ENCODE data around the gene ASIC5. TPM values are rescaled to one million over a fixed set of nuclear protein-coding genes. Genes with fewer than 3 reads are reported as not detected.
"Not testable (repeated sequence)": the region's sequence is repeated elsewhere in the genome, so short reads cannot be mapped to it uniquely, and the experiment has no call there.

The ASIC5 gene
- total and polyA plus RNA-seq, 10 donors: not detected

- H3K4me3 ChIP-seq: no peak overlapping the region
- intact Hi-C loops (cut with DNase I; ENCODE audit: low total_unique reads): no loop called here
- no peak for TF ChIP-seq CTCF (IDR thresholded peaks at IDR 0.05 in 8 of 11, conservative IDR thresholded peaks at IDR 0.05 in 3 of 11)
- no peak for TF ChIP-seq POLR2A (IDR thresholded peaks at IDR 0.05)
- TF ChIP-seq POLR2AphosphoS5 (IDR thresholded peaks at IDR 0.05): no peak
- no peaks in the 10 kb centered on the region for H3K27me3 ChIP-seq (replicated peaks in 1 of 7)
- H3K9me3 ChIP-seq: no peaks in the 10 kb centered on the region
- no peak overlapping the region for H3K27ac ChIP-seq
- H3K4me1 ChIP-seq: no peaks in the 10 kb centered on the region
- 74 to 88% (median 80%) methylated on average over 5 of the region's 5 CpGs for WGBS, 5 donors
- no peak for DNase-seq
- no peaks in the 10 kb centered on the region for H3K36me3 ChIP-seq
Measured at GRCh38 chr4:155799116-155799793, 66.8 kb downstream of the ASIC5 start.

- H3K9me3 ChIP-seq; H3K27me3 ChIP-seq (replicated peaks in 1 of 7); intact Hi-C loops (cut with DNase I; ENCODE audit: low total_unique reads); H3K4me3 ChIP-seq; H3K4me1 ChIP-seq; DNase-seq; H3K36me3 ChIP-seq; H3K27ac ChIP-seq: not testable (repeated sequence)
- WGBS, 5 donors: 90 to 95% (median 92%) methylated on average over 4 of the region's 4 CpGs
Measured at GRCh38 chr4:155797581-155797980, 68.5 kb downstream of the ASIC5 start.

- no peak overlapping the region for H3K27ac ChIP-seq
- no peaks in the 10 kb centered on the region for H3K27me3 ChIP-seq (replicated peaks in 1 of 7)
- H3K4me3 ChIP-seq: no peak overlapping the region
- DNase-seq: no peak
- intact Hi-C loops (cut with DNase I; ENCODE audit: low total_unique reads): no loop called here
- no peaks in the 10 kb centered on the region for H3K4me1 ChIP-seq
- no peaks in the 10 kb centered on the region for H3K9me3 ChIP-seq
- TF ChIP-seq POLR2AphosphoS5 (IDR thresholded peaks at IDR 0.05) (no peak), CTCF (IDR thresholded peaks at IDR 0.05 in 8 of 11, conservative IDR thresholded peaks at IDR 0.05 in 3 of 11) (peak in 3 of 11 experiments; percentile 5 to 12 (median 10))
- 61 to 69% (median 65%) methylated on average over 3 of the region's 3 CpGs for WGBS, 5 donors
- H3K36me3 ChIP-seq: no peaks in the 10 kb centered on the region
Measured at GRCh38 chr4:155795991-155796390, 70.1 kb downstream of the ASIC5 start.

GRCh38 chr4:155794589-155795236 lies 71.4 kb downstream of the ASIC5 start:
- intact Hi-C loops (cut with DNase I; ENCODE audit: low total_unique reads): loop anchor here (5.0 kb wide), 1 partner anchor 352 kb away; no protein-coding TSS in a partner anchor
- 75 to 95% (median 79%) methylated on average over 1 of the region's 1 CpG for WGBS, 5 donors
- TF ChIP-seq POLR2AphosphoS5 (IDR thresholded peaks at IDR 0.05): no peak
- TF ChIP-seq CTCF (IDR thresholded peaks at IDR 0.05 in 8 of 11, conservative IDR thresholded peaks at IDR 0.05 in 3 of 11): no peak
- TF ChIP-seq POLR2A (IDR thresholded peaks at IDR 0.05): no peak
- H3K4me1 ChIP-seq: no peaks in the 10 kb centered on the region
- H3K9me3 ChIP-seq: no peaks in the 10 kb centered on the region
- no peak overlapping the region for H3K27ac ChIP-seq
- H3K27me3 ChIP-seq (replicated peaks in 1 of 7): no peaks in the 10 kb centered on the region
- no peaks in the 10 kb centered on the region for H3K36me3 ChIP-seq
- H3K4me3 ChIP-seq: no peak overlapping the region
- no peak for DNase-seq
